Stimulated activated CD4-positive, alpha-beta T cell treated with anti-CD3 and anti-CD28 coated beads, Interleukin-4, amount 100 ng/mL, for 24 hours (primary cell): Measurements from ENCODE around the gene PIP4K2A.

Experiments
- DNase-seq: peaks from one replicate; pipeline ENCODE4 v3.0.0-alpha.2; 2020

The PIP4K2A gene

DNA sequence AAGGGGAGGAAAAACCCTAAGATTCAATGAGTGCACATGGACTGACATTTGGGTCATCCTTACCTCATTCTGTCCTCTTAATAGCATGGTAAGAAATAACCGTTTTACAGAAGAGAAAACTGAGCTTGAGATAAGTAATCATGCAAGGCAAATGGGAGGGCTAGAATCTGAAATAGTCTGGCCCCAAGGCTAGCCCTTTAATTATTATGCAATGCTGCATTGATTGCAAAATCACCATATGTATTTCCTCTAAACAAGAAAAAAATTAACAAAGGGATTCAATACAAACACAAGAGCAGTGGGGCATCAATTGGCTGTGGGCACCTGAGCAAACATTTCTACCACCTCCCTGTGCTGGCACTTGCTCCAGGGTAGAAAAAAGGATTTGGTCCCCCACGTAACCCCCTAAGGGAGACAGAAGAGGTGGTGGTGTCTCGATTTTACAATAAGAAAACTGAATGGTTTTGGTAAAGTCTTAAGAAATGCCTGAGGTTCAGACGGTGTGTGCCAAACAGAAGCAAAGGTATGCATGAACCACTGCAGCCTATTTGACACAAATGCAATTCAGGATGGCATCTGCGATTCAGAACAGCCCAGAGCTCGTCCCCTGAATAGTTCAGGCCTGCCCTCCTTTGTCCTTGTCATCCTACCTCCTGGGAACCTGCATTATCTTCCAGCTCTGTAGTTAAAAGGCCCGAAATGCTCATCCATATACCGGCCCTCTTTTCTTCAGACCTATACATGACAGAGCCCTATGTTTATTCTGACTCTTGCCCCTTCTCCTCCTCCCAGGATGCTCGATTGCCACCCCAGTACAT lies 23.6 kb downstream of the PIP4K2A start:
- DNase-seq: no peak

DNA sequence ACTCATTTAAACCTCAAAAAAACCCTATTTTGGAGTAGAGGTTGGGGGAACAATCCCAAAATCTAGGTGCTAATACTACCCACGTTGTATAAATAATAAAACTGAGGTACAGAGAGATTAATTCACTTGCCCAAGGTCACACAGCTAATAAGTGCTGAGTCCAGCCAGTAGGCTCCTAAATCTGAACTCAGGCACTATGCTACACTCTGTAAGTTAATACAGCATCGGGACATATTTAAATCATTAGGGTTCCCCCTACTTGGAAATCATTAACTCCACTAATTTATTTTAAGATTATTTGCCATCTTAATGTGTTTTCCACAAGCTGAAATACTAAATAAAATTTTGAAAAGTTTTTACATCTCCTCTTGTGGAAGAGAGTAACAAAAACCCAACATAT lies 24.2 kb downstream of the PIP4K2A start:
- no peak for DNase-seq

DNA sequence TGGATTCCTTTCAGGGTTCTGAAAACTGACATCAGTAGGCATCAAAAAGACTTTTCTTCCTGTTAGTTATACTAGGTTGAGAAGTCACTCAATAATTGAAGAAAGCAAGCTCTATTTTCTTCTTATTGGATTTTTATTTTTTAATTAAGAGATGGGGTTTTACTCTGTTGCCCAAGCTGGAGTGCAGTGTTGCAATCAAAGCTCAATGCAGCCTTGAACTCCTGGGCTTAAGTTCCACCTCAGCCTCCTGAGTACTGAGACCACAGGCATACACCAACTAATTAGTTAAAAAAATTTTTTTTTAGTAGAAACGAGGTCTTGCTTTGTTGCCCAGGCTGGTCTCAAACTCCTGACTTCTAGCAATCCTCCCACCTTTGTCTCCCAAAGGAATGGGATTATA lies 28.0 kb downstream of the PIP4K2A start:
- DNase-seq: no peak

DNA sequence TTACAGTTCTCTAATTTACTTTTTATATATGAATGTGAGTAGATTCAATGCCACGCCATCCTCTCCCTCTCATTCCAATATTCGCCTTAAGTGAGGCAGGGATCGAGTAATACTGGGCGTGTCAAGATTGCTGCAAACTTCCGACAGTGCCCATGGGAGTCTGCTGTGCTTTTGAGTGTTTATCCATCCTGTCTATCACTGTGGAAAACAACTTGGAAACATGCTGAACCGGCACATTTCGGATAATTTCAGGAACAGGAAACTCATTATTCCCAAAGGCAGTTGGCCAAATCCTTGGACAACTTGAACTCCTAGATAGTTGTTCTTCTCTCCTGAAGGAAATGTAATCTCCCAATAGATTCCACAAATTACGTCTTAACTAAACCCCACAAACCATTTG lies 28.5 kb downstream of the PIP4K2A start:
- no peak for DNase-seq

DNA sequence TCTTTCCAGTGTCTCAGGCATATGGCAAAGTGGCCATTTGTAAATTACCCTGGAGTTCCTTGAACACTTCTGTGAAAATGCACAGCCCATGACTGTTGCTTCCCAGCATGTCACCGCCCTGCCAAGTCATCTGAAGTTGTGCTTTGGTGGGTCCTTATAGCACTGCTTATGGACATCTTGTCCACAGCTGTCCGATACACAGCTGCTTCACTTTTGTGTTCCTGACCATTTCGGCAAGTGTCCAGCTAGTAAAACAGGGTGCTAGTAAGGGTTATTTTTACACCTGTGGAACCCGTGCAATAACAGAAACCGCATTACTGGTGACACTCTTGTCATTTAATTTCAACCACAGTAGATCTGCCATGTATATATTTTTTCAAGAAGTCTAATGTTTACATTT lies 29.7 kb downstream of the PIP4K2A start:
- DNase-seq: no peak

DNA sequence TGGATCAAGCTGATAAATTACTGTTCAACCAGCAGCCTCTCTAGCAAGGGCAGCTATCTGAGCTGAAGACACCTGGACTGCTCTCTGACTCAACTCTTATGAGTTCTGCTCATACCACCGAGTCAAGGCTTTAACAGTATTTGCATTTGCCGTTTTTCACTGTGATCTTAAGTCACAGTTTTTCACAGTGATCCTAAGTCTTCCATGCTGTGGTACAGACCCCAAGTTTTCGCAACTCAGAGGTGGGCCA lies 31.3 kb downstream of the PIP4K2A start:
- DNase-seq: no peak

DNA sequence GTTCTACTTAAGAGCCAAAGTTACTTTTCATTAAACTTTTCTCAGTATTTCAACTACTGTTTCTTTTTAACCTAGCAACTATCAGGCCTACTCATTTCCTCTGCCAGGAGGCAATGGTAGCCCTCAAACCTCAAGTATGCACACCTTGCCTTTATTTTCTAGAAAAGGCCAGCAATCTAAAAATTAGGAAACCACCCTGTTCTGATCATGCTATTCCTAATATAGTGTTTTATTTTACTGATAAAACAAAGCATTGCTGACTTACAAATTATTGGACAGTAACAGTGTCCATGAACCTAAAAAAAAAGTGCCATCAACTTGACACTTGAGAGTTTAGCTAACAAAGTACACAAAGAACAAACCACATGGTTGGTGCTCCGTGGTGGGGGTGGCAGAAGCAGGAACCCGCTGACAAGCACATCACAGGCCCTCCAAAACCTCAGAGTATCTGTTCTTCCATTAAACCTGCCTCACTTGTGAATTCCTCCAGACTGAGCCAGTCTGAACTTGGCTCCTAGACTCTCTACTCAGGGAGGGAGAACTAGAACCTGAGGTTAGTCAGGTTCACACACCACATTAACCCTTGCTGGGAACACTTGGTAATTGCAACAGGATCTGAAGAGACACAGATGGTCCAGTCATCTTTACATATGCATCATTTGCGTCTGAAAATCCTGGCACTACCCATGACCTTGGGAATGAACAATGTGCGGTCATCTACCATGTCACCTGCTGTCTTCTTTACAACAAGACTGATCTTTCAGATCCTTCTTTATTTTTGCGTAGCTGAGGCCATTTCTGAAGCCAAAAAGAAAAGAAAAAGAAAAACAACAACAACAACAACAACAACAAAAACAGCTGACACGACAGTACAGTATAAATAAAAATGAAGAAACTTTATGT lies 31.9 kb downstream of the PIP4K2A start:
- DNase-seq: peak; percentile 49

DNA sequence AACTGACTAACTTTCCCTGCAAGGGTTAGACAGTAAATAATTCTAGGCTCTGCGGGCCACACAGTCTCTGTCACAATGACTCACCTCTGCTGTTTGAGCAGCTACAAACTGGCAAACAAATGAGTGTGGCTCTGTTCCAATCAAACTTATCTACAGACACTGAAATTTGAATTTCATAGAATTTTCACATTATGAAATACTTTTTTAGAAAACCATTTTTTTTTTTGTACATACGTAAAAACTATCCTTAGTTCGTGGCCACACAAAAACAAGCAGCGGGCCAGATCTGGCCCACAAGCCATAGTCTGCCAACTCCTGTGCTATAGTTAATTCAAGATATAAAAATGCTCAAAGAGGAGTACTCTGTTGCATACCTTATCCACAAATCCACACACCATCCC lies 32.6 kb downstream of the PIP4K2A start:
- peak; percentile 64 for DNase-seq

DNA sequence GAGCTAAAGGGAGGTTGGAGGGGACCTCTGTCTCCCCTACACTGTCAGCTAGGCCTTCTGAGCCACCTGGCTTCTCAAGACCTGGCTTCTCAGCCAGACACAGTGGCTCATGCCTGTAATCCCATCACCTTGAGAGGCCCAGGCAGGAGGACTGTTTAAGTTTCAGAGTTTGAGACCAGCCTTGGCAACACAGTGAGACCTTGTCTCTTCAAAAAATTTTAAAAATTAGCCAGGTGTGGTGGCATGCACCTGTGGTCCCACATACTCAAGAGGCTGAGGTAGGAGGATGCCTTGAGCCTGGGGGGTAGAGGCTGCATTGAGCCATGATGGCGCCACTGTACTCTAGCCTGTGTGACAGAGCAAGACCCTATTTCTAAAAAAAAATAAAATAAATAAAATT lies 33.1 kb downstream of the PIP4K2A start:
- no peak for DNase-seq

DNA sequence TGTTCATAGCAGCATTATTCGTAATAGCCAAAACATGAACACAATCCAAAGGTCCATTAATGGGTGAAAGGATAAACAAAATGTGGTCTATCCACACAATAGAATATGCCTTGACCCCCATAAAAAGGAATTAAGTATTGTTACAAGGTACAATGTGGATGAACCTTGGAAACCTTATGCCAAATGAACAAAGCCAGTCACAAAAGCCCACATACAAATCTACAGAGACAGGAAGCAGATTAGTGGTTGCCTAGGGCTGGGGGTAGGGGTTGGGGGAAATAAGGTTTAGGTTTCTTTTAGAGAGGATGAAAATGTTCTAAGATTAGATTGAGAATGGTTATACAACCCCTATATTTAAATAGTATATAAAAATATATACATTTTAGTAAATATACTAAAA lies 34.8 kb downstream of the PIP4K2A start:
- no peak for DNase-seq

DNA sequence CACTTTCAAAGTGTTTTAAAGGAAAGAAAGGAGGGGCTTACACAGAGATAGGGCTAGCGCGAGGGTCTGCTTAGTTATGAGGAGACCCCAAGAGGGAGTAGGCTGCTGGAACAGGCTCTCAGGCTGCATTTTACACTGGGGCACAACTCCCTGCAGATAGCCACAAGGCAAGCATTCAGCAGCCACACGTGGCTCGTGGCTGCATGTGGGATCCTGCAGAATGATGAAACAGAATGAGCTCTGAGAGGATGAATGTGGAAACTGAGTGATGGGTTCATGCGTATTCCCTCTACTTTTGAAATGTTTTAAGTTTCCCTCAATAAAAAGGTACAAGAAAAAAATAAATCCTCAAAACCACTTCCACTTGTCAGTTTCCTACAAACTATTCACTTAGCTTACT lies 37.0 kb downstream of the PIP4K2A start:
- DNase-seq: no peak

DNA sequence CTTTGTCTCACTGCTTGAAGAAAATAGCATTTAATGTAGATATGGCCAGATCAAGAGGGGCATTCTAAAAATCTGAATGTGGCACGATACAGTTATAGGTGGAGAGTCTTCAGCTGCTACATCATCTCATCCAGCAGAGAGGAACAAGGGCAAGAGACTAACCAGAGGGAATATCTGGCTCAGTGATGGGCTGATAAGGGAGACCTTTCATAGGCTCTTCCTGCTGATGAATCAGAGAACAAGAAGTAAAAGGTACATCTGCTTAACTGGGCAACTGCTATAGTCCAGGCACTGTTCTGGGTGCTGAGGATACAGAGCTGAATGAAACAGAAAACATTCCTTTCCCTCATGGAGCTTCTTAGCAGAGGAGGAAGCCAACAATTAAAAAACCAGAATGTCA lies 37.9 kb downstream of the PIP4K2A start:
- no peak for DNase-seq

DNA sequence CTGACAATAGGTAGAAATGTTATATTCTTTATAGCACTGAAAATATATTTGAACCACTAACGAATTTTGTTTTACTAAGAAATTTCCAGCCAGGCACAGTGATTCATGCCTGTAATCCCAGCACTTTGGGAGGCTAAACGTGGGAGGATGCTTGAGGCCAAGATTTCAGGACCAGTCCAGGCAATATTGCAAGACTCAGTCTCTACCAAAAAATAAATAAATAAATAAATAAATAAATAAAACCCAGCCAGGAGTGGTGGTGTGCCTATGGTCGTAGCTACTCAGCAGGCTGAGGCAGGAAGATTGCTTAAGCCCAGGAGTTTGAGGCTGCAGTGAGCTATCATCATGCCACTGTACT lies 39.8 kb downstream of the PIP4K2A start:
- DNase-seq: no peak

DNA sequence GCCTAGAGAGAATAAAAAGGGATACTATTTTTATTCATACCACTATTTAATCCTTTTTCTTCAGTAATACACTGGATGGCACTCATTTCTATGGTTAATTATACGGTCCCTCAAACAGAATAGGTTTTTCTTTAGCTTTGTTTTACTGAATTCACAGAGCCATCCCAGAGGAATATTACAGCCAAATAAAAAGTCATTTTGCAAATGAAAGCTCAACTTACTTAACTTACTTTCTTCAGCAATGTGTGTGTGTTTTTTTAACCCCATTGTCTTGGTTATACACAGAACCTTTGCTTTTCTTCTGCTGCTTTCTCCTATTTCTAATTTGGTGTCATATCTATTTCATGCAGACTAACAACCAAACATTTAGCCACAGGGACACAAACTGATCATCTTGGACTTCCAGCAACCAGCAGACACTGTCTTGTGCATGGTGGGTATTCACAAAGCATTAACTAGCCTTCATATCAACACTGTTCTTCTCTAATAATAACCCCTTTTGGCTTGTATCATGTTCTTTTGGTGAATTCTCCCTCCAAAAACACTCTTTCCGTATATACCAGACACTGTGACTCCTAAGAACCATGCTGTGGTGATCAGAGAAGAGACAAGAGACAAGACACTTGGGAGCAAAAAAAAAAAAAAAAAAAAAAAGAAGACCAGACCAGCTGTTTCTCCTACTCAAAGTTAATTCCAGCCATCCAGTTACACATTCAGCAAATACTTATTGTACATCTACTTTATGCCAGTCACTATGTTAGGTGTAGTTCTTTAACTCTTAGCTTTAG lies 40.4 kb downstream of the PIP4K2A start:
- no peak for DNase-seq

DNA sequence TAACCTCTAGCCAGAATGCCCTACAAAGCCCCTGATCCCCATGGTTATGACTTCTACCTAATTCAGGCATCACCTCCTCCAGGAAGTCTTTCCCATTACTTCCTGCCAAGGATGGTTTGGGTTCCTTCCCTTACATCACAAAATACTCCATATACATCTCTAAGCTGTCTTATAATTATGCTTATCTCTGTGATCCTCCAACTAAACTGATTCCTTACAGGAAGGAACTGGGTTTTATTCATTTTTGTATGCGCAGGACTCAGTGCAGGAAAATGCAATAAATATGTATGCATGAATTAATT lies 41.3 kb downstream of the PIP4K2A start:
- DNase-seq: no peak

DNA sequence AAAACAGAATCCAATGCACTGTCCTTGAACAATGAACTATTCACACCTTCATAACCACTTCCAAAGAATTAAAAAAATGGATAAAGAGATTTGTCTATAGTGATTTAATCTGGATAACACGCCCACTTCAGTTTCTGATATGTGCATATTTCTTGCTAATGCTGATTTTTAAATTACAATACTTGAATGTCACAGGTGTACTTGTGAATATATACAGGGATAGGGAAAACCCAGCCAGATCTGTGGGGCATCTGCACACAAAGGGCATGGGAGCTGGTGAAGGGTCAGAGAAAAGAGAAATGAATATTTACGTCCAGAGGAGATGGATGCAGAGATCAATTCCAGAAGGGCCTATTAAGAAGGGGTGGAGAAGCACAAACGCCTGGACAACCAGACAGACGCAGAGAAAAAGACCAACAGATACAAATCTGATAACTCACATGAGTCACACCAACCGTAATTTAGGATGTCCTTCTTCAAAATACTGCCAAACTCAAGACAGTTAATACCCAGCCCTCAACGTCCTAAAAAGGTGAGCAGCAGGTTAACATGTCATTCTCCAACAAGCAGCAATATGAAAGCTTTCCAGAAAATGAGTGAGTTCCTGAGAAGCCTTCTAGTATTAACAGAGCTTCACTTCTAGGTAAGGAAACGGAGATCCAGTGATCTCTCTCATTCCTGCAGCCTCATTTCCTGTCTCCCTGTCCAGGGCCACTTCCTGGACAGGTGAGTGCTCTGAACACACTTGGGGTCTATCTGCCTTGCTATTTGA lies 41.9 kb downstream of the PIP4K2A start:
- DNase-seq: no peak

DNA sequence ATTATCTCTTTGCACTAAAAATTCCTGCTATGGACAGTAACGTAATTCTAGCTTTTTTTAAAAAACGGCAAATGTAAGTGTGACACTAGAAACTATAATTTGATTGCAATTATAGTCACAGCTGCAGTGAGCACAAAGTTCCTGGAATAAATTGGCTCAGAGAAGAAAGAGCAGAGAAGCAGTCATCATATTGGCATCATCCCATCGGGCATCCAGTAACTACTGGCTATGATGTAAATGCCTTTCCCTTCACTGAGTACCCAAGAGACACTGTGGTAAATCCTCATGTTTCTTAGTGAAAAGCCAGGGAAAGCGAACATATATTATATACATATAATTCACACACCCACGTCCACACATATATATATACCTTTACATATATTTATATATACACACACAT lies 43.6 kb downstream of the PIP4K2A start:
- DNase-seq: no peak

DNA sequence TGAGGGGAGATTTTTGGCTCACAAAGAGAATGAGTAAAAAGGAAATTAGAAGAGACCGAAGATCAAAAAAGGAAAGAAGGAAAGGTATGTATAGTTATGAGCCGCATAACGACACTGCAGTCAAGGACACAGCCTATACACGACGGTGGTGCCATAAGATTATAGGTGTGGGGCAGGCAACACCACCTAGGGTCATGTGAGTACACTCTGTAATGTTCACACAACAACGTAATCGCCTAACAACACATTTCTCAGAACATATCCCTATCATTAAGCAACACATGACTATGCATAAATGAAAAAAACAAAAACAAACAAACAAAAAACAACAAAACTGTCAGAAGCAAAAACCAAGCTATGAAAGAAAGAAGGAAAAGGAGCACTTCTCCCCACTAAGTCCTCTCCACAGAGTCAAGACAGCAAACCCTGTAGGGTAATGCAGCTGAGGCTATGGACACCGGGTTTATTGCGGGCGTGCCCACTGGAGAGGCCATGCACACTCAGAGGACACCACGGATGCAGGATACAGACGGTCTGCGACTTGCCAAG lies 45.1 kb downstream of the PIP4K2A start:
- DNase-seq: no peak

DNA sequence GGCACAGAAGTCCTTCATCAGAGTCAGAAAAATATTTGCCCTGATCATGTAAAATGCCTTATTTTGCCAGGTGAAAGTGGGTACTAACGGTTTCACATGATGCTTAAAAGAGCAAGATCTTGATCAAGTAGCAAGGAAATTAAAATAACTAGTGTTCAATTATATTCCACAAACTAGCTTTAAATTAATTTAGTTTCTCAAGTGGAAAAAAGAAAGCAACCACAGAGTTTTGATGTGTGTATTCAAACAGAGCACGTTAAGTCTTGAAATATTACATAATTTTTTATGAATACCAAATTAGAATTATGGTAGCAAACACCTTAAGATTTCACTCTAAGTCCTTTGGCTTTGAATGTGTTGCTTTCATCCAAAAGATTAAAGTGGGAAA lies 47.3 kb downstream of the PIP4K2A start:
- DNase-seq: no peak

DNA sequence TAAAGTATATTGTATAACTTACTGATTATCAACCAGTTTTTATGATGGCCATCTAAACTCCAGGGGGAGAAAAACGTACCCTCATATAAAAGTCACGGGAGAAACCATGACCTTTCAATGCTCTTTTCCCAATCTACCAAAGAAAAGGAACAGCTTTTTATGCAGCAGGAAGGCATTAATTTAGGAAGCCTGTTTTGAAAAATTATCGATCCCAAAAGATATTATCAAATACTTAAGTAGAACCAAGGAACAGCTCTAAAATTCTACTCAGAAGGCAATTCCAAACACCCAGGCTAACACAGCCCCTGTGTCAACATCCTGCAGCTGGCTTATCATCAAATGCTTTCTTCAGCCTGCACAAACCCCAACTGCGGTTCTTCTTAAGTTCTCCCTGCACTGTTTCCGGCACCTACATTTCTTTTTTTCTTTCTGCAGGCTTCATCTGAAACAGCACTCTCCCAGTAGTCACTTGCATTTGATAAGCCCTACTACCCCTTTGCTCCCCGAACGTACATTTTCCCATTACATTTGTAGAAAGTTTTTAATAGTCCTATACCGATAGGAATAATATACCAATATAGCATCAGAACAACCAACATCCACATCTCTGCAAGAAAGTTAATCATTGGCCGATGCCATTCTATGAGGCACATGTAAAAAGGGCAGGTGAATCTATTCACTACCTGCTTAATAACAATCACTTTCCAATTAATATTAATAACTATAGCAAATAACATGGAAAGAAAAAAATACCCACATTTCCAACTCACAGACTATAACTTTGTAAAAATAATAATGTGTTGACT lies 47.9 kb downstream of the PIP4K2A start:
- DNase-seq: peak; percentile 56

DNA sequence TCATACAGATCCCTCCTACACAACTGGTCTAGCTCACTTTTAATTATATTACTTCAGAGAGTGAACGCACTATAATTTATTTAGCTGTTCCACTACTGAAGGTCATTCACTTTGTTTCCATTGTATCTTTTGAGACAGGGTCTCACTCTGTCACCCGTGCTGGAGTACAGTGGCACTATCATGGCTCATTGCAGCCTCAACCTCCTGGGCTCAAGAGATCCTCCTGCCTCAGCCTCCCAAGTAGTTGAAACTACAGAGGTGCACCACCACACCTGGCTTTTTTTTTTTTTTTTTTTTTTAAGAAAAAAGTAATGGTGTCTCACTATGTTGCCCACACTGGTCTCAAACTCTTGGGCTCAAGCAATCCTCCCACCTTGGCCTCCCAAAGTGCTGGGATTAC lies 49.0 kb downstream of the PIP4K2A start:
- DNase-seq: no peak

DNA sequence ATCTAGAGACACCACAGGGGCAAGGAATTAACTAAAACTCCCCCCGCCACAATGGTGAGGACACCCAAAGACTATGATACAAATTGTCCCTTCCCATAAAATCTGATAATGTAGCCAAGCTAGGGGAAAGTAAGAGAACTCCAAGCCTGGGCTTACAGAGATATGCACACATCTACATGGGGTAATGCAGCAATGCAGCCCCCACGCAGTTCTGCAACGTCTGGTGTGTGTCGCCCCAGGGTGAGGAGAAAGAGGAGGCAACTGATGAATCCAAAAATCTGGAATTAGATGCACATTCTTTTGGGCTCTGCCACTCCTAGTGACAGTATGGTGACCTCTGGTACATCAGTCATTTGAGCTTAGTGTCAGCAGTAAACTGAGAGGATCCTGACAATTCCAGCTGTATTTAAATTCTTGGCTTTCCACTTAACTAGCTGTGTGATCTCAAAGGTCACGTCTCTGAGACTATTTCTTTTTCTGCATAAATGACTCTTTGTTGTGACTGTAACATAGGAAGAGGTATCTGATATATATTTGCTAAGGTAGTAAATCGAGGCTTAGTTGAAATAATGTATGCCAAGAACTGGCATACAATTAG lies 51.5 kb downstream of the PIP4K2A start:
- DNase-seq: no peak
